ENCODE results near the gene SCAMP5. TPM values are rescaled to one million over a fixed set of nuclear protein-coding genes. Genes with fewer than 3 reads are reported as not detected.
A peak's percentile ranks its signal among the peaks of the same experiment; 100 is the strongest.

SCAMP5 gene, protein sequence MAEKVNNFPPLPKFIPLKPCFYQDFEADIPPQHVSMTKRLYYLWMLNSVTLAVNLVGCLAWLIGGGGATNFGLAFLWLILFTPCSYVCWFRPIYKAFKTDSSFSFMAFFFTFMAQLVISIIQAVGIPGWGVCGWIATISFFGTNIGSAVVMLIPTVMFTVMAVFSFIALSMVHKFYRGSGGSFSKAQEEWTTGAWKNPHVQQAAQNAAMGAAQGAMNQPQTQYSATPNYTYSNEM
- total RNA-seq, result 10 to 100 TPM; 21.9 to 33.5 TPM
- 19.6 TPM for polyA plus RNA-seq (2013, experiment 1 of 2)
- polyA plus RNA-seq (2013, experiment 2 of 2), result 13.5 TPM
- long read RNA-seq, experiment 1, partial matches to known transcripts, result 1 of 10 reads
- long read RNA-seq, experiment 1, other reads (novel, unspliced or antisense), result 8 of 10 reads
- long read RNA-seq, experiment 2, partial matches to known transcripts, result 0 of 6 reads
- long read RNA-seq, experiment 2, other reads (novel, unspliced or antisense), result 4 of 6 reads
- long read RNA-seq, experiment 3, transcript SCAMP5-202 (7 exons, 3,411 nt), result major isoform, 15 of 36 reads
- long read RNA-seq, experiment 3, transcript SCAMP5-205 (6 exons, 1,206 nt), result minor isoform, 7 of 36 reads
- long read RNA-seq, experiment 3, partial matches to known transcripts, result 1 of 36 reads
- long read RNA-seq, experiment 3, other reads (novel, unspliced or antisense), result 13 of 36 reads
- long read RNA-seq, experiment 4, partial matches to known transcripts, result 0 of 2 reads
- long read RNA-seq, experiment 4, other reads (novel, unspliced or antisense), result 2 of 2 reads

DNA sequence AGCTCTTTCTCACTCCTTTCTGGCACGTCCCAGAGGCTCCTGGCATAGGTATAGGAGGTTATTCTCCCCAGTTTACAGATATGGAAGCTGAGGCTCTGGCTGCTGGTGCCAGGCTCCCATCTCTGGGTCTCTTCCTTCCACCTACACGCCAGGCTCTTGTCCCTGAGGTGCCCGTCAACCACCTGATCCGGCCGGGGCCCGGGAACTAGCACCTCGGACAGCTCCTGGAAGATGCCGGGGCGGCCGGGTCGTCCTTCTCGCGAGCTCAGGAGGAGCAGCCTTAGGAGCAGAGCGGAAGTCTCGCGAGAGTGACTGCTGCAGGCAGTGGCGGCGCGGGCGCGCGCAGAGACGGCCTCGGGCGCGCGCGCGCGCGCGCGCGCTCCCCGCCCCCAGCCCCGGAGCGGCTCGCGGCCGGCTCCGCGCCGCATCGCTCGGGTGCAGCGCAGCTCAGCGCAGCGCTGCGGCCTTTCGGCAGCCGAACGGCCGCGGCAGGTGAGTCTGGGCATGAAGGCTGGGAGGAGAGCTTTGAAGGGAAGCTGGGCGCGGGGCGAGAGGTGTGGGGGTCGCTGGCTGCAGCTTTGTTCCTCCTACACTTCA is at the start of gene SCAMP5:
TSS of gene SCAMP5 (plus strand) at position 382 of the 597 bp plus-strand sequence. CDS start 16,277 bp downstream, outside the sequence.
- H3K4me1 Mint-ChIP-seq, result peaks cover 8% of the 10 kb centered on the region
- H3K4me3 Mint-ChIP-seq, result peak within 1 kb of the TSS; percentile 61
- no peaks in the 10 kb centered on the region for H3K9me3 ChIP-seq (ENCODE audit: control insufficient read depth, low read length)
- peak within 1 kb of the TSS; percentile 78 for H3K4me3 ChIP-seq (ENCODE audit: low read length)
- H3K27me3 ChIP-seq (ENCODE audit: control insufficient read depth, insufficient read depth, low read length, poor library complexity, severe bottlenecking), result peaks cover 29% of the 10 kb centered on the region
- 0 to 2% methylated on average over 1 to 56 of the region's 58 CpGs for WGBS, 2 experiments (ENCODE audit: insufficient coverage in 1 of 2, insufficient read length in 1 of 2)
- H3K27me3 Mint-ChIP-seq (ENCODE audit: insufficient read depth), result peaks cover 29% of the 10 kb centered on the region
- H3K27ac ChIP-seq (ENCODE audit: low read depth, low read length), result no peak within 1 kb of the TSS
- peak within 1 kb of the TSS; percentile 20 for H3K9ac ChIP-seq (ENCODE audit: extremely low read depth, low read length, poor library complexity, severe bottlenecking)
- TF ChIP-seq, protein P1, sequence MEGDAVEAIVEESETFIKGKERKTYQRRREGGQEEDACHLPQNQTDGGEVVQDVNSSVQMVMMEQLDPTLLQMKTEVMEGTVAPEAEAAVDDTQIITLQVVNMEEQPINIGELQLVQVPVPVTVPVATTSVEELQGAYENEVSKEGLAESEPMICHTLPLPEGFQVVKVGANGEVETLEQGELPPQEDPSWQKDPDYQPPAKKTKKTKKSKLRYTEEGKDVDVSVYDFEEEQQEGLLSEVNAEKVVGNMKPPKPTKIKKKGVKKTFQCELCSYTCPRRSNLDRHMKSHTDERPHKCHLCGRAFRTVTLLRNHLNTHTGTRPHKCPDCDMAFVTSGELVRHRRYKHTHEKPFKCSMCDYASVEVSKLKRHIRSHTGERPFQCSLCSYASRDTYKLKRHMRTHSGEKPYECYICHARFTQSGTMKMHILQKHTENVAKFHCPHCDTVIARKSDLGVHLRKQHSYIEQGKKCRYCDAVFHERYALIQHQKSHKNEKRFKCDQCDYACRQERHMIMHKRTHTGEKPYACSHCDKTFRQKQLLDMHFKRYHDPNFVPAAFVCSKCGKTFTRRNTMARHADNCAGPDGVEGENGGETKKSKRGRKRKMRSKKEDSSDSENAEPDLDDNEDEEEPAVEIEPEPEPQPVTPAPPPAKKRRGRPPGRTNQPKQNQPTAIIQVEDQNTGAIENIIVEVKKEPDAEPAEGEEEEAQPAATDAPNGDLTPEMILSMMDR (conservative IDR thresholded peaks at IDR 0.05), result no peak
- no peak within 1 kb of the TSS for H3K27ac Mint-ChIP-seq
- no peaks in the 10 kb centered on the region for H3K4me1 ChIP-seq (ENCODE audit: control insufficient read depth, insufficient read depth, low read length)
- H3K9me3 Mint-ChIP-seq, result no peaks in the 10 kb centered on the region
- DNase-seq, result peak; percentile 99
- no peaks in the 10 kb centered on the region for H3K36me3 ChIP-seq (ENCODE audit: control insufficient read depth, insufficient read depth, low read length)
- peaks cover 5% of the 10 kb centered on the region for H3K36me3 Mint-ChIP-seq (ENCODE audit: low read depth)

DNA sequence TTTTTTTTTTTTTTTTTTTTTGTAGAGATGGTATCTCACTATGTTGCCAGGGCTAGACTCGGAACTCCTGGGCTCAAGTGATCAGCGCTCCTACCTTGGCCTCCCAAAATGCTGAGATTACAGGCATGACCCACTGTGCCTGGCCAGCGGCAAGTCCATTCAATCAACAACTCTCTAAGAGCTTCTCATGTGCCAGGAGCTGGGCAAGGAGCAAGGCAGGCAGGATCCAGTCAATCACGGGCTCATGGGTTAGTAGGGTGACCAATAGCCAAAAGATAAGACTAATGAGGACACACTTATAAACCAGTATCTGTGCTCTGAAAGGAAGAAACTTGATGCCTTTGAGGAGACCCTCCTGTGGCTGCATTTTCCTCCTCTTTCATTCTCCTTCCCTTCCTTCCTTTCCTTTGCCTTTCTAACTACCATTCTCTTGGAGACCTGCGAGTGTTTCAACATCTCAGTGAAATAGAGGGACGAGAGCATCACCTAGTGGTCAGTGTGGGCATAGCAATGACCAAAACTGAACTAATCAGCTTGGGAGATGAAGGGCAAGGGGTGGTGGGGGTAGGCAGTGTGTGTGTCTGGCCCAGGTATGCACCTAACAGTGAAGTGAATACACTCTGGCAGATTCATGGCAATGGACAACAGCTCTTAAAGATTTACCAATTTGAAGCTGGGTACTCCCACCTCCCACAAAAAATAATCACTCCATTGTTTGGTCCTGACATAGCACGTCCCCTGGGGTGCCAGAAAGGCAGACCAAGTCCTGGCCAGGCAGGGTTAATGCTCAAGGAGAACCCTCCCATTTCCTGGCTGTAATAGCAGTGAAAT is 45.1 kb upstream of the SCAMP5 start:
- H3K27me3 ChIP-seq (ENCODE audit: control insufficient read depth, insufficient read depth, low read length, poor library complexity, severe bottlenecking), result peaks cover 1% of the 10 kb centered on the region
- Mint-ChIP-seq H3K36me3 (ENCODE audit: low read depth) (no peaks in the 10 kb centered on the region), H3K9me3 (no peaks in the 10 kb centered on the region), H3K27me3 (ENCODE audit: insufficient read depth) (peaks cover 10% of the 10 kb centered on the region), H3K27ac (peak overlapping the region; percentile 62), H3K4me3 (no peak overlapping the region), H3K4me1 (peaks cover 25% of the 10 kb centered on the region)
- H3K36me3 ChIP-seq (ENCODE audit: control insufficient read depth, insufficient read depth, low read length), result no peaks in the 10 kb centered on the region
- no peak overlapping the region for H3K27ac ChIP-seq (ENCODE audit: low read depth, low read length)
- TF ChIP-seq, protein P1 (conservative IDR thresholded peaks at IDR 0.05), result peak; percentile 97
- no peak overlapping the region for H3K9ac ChIP-seq (ENCODE audit: extremely low read depth, low read length, poor library complexity, severe bottlenecking)
- H3K4me1 ChIP-seq (ENCODE audit: control insufficient read depth, insufficient read depth, low read length), result peaks cover 10% of the 10 kb centered on the region
- peak; percentile 97 for DNase-seq
- H3K9me3 ChIP-seq (ENCODE audit: control insufficient read depth, low read length), result no peaks in the 10 kb centered on the region
- no peak overlapping the region for H3K4me3 ChIP-seq (ENCODE audit: low read length)
- 47 to 55% methylated on average over 6 to 7 of the region's 7 CpGs for WGBS, 2 experiments (ENCODE audit: insufficient coverage in 1 of 2, insufficient read length in 1 of 2)

DNA sequence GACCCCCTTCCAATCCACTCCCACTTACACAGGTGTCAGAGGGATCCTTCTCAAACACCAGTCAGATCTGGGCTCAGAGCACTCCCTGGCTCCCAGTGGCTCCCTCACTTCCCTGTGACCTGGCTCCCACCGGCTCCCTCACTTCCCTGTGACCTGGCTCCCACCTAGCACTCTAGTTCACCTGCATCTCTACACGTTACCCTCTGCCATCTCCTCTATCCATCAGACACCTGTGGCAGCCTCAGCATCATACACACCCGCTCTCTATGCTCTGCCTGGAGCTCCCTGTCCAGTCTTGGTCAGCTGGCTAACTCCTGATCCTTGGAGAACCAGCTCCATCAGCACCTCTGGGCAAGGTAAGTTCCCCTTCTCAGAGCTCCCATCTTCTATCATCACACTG is 44.4 kb upstream of the SCAMP5 start:
- peak overlapping the region; percentile 62 for H3K27ac Mint-ChIP-seq
- Histone ChIP-seq H3K4me1 (ENCODE audit: control insufficient read depth, insufficient read depth, low read length) (peaks cover 12% of the 10 kb centered on the region), H3K27me3 (ENCODE audit: control insufficient read depth, insufficient read depth, low read length, poor library complexity, severe bottlenecking) (peaks cover 8% of the 10 kb centered on the region), H3K27ac (ENCODE audit: low read depth, low read length) (no peak overlapping the region), H3K4me3 (ENCODE audit: low read length) (no peak overlapping the region), H3K9ac (ENCODE audit: extremely low read depth, low read length, poor library complexity, severe bottlenecking) (no peak overlapping the region), H3K36me3 (ENCODE audit: control insufficient read depth, insufficient read depth, low read length) (no peaks in the 10 kb centered on the region), H3K9me3 (ENCODE audit: control insufficient read depth, low read length) (no peaks in the 10 kb centered on the region)
- peaks cover 17% of the 10 kb centered on the region for H3K27me3 Mint-ChIP-seq (ENCODE audit: insufficient read depth)
- no peaks in the 10 kb centered on the region for H3K36me3 Mint-ChIP-seq (ENCODE audit: low read depth)
- DNase-seq, result peak; percentile 47
- H3K9me3 Mint-ChIP-seq, result no peaks in the 10 kb centered on the region
- H3K4me3 Mint-ChIP-seq, result no peak overlapping the region
- peaks cover 31% of the 10 kb centered on the region for H3K4me1 Mint-ChIP-seq
- TF ChIP-seq, protein P1 (conservative IDR thresholded peaks at IDR 0.05), result no peak
- WGBS, 2 experiments (ENCODE audit: insufficient coverage in 1 of 2, insufficient read length in 1 of 2), result 64 to 81% methylated on average over 3 of the region's 3 CpGs

All from endodermal cell (in vitro differentiated cells).